Skeletal muscle tissue (tissue), 4 donors: ENCODE measurements around the gene YES1. TPM values are rescaled to one million over a fixed set of nuclear protein-coding genes. Genes with fewer than 3 reads are reported as not detected.
A peak's percentile ranks its signal among the peaks of the same experiment; 100 is the strongest.

ENCODE experiments used
- H3K27ac ChIP-seq: one replicate; pipeline ENCODE4 v1.7.0; 2013; ENCODE audit warnings: mild to moderate bottlenecking, low read depth, low read length, inconsistent platforms
- H3K27me3 ChIP-seq, 3 donors: one replicate each; pipeline ENCODE4 v1.7.0; 2013; ENCODE audit warnings: low read length in 3 of 3; ENCODE audit not compliant: control insufficient read depth in 3 of 3, insufficient read depth in 3 of 3
- H3K36me3 ChIP-seq, 3 donors: one replicate each; pipeline ENCODE4 v1.7.0; 2013; ENCODE audit warnings: low read length in 3 of 3; ENCODE audit not compliant: control insufficient read depth in 3 of 3, insufficient read depth in 3 of 3
- H3K4me1 ChIP-seq, 3 donors: one replicate each; pipeline ENCODE4 v1.7.0; 2013; ENCODE audit warnings: low read length in 3 of 3, mild to moderate bottlenecking in 3 of 3; ENCODE audit not compliant: control insufficient read depth in 3 of 3, insufficient read depth in 3 of 3
- H3K4me3 ChIP-seq, 3 donors: one replicate each; pipeline ENCODE4 v1.7.0; 2013; ENCODE audit warnings: low read length in 3 of 3
- H3K9ac ChIP-seq, 3 donors: one replicate each; pipeline ENCODE4 v1.7.0; 2013; ENCODE audit warnings: low read length in 3 of 3, mild to moderate bottlenecking in 3 of 3, moderate library complexity in 2 of 3, low read depth in 1 of 3
- H3K9me3 ChIP-seq, 3 donors: one replicate each; pipeline ENCODE4 v1.7.0; 2013; ENCODE audit warnings: low read length in 3 of 3; ENCODE audit not compliant: control insufficient read depth in 3 of 3
- total RNA-seq: library from RNA; depleted of rRNA; stranded (reverse); fragments of >200 nt; gene quantifications from one replicate; pipeline ENCODE4 v1.2.3, GENCODE V29; 2014
- donor health status: Osteomylitis.

The YES1 gene
- total RNA-seq, 1 donor from 2014 or later: 40.7 TPM

- no peak overlapping the region for H3K27ac ChIP-seq
- H3K4me3 ChIP-seq: no peak overlapping the region
- peaks cover 0 to 5% (median 0%) of the 10 kb centered on the region in 3 donors for H3K4me1 ChIP-seq
- no peaks in the 10 kb centered on the region for H3K9me3 ChIP-seq
- no peaks in the 10 kb centered on the region for H3K27me3 ChIP-seq
- H3K36me3 ChIP-seq: no peaks in the 10 kb centered on the region
- no peak overlapping the region for H3K9ac ChIP-seq
These were observed 14.0 kb upstream of the YES1 start for GRCh38 chr18:825891-826585.

- Histone ChIP-seq H3K27me3 (no peaks in the 10 kb centered on the region), H3K27ac (no peak overlapping the region), H3K4me1 (no peaks in the 10 kb centered on the region), H3K9me3 (no peaks in the 10 kb centered on the region), H3K9ac (no peak overlapping the region), H3K36me3 (no peaks in the 10 kb centered on the region), H3K4me3 (no peak overlapping the region)
These were observed 12.1 kb upstream of the YES1 start for GRCh38 chr18:824179-824578.

- H3K4me3 ChIP-seq: no peak overlapping the region
- no peaks in the 10 kb centered on the region for H3K27me3 ChIP-seq
- H3K9me3 ChIP-seq: no peaks in the 10 kb centered on the region
- no peaks in the 10 kb centered on the region for H3K4me1 ChIP-seq
- no peaks in the 10 kb centered on the region for H3K36me3 ChIP-seq
- H3K9ac ChIP-seq: no peak overlapping the region
- no peak overlapping the region for H3K27ac ChIP-seq
These were observed 8.6 kb upstream of the YES1 start for GRCh38 chr18:820591-821165.

DNA sequence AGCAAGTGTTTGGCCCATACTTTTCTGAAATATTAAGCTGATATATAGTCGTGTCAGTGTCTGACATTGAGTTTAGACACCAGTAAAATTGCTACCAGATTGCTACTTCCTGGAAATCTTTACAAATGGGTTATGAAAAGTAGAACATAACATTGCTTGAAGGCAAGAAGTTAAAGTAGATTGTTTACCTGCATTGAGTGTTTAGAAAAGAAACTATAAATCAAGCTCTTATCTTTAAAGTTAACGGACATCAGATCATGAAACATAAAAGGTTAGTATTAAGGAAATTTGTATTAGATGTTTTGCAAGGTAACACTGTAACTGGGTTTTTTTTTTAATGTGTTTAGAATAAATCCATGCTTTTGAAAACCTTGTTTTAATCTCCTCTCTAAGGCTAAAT, 4.8 kb upstream of the YES1 start:
- Histone ChIP-seq H3K9ac (peak overlapping the region in 1 of 3 donors; percentile 30), H3K27ac (no peak overlapping the region), H3K27me3 (no peaks in the 10 kb centered on the region), H3K9me3 (no peaks in the 10 kb centered on the region), H3K4me1 (peaks cover 0 to 6% (median 3%) of the 10 kb centered on the region in 3 donors), H3K4me3 (no peak overlapping the region), H3K36me3 (no peaks in the 10 kb centered on the region)

DNA sequence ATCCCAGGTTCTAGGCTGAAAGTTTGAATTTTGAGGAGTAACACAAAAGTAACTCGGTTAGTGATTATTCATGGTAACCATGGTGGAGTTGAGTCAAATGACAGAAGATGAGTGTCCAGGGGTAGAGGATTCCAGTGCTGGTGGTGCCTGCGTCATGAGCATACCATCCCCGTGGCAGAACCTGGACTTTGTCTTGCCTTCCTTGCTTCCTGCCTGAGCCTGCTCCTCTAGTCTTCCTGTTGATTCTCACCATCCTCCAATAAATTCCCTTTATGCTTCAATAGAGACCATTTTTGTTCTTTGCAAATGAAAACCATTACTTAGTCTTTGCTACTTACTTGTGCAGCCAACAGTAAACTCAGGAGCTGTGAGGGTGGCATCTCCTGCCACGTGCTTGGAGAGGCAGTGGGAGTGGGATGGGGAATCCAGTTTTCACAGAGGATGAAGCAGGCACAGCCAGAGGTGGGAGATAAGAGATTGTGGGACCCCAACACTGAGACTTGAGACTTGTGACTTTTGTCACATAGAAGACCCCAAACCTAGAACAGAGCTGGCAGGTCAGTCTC, 4.1 kb upstream of the YES1 start:
- no peaks in the 10 kb centered on the region for H3K36me3 ChIP-seq
- H3K9ac ChIP-seq: peak overlapping the region in 1 of 3 donors; percentile 30
- no peak overlapping the region for H3K27ac ChIP-seq
- H3K4me3 ChIP-seq: no peak overlapping the region
- H3K9me3 ChIP-seq: no peaks in the 10 kb centered on the region
- peaks cover 0 to 6% (median 3%) of the 10 kb centered on the region in 3 donors for H3K4me1 ChIP-seq
- H3K27me3 ChIP-seq: no peaks in the 10 kb centered on the region

DNA sequence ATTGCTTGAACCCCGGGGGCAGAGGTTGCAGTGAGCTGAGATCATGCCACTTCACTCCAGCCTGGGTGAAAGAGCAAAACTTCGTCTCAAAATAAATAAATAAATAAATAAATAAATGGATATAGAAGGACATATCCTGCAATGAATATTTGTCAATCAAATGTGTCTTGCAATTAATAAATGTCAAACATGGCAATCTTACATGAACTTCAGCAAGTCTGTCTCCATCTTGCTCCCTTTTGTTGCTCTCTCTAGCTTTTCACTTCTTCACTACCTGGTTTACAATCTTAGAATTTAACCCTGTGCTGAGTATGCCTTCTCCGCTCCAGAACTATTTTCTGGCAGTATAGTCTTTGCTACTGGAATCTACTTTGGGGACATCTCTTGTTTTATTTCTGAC, 3.3 kb upstream of the YES1 start:
- Histone ChIP-seq H3K4me3 (no peak overlapping the region), H3K36me3 (no peaks in the 10 kb centered on the region), H3K4me1 (peaks cover 2 to 9% (median 6%) of the 10 kb centered on the region in 3 donors), H3K9me3 (no peaks in the 10 kb centered on the region), H3K27me3 (no peaks in the 10 kb centered on the region), H3K9ac (no peak overlapping the region), H3K27ac (no peak overlapping the region)

DNA sequence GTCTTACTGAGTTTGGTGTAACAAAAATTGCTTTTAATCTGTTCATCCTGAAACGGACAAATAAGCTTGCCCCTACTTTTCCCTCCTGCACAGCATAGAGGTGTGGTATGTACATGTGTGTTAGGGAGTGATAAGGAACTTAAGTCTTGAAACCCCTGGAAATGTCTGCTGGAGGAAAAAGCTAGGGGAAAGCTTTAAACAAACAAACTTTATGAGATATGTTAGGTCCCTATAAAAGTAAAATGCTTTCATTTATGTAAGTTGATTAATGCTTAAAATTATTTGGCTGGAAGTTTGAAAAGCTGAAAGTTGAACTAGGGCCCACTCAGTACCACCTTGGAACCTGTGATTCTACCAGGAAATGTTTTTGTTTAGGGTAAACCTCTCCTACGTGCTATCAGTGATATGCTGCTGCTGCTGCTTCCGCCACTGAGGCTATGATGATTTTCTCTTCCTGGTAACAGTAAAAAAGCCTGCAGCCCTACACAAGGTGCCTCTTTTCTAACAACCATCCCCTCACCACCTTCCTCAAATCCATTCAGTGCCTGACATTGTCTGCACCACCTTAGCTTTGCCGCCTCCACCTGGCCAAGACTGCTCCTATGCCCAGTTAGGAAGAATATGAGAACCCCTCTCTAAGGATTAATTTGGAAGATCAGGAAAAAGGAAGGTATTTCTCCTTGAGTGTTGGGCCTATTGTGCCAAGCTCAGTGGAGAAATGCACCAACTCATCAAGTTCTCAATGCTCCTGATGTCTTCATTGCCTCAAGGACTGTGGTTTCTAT, 2.5 kb upstream of the YES1 start:
- H3K9ac ChIP-seq: no peak overlapping the region
- H3K4me3 ChIP-seq: no peak overlapping the region
- H3K27me3 ChIP-seq: no peaks in the 10 kb centered on the region
- H3K4me1 ChIP-seq: peaks cover 2 to 16% (median 6%) of the 10 kb centered on the region in 3 donors
- no peaks in the 10 kb centered on the region for H3K9me3 ChIP-seq
- no peak overlapping the region for H3K27ac ChIP-seq
- no peaks in the 10 kb centered on the region for H3K36me3 ChIP-seq

DNA sequence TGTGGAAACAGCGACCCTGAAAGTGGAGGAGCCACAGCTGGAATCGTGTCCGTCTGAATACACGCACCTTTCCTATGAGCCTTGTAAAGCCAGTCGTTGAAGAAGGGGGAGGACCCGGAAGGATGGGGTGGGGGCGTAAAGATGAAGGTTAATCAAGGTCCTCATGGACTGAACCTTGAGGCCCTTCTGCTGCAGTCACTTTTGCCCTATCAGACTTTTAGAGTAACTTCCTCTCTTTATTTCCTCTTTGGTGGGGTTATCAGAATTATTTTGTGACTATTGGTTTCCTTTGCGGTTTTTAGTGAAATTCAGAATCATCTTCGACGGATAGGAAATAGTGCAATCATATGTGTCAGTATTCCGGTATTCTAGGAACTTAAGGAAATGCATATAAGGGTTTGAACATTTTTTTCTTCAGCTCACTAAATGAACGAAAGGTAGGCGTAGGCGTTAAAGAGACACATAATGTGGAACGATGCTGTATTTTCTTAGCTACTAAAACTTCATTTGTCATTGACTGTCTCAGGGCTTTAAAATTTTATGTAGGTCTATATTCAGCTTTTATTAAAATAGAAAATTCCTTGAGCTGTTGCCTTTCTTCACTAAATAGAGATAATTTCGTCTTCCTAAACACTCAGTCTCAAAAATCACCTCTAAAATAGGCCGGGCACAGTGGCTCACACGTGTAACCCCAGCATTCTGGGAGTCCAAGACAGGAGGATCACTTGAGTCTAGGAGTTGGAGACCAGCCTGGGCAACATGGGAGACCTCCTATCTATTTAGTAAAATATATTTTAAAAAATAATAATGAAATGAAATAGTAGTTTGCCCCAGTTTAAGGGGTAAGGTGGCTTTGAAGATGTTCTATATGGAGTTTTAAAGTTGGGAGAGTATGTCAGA, 1.4 kb upstream of the YES1 start:
- H3K4me1 ChIP-seq: peaks cover 7 to 20% (median 8%) of the 10 kb centered on the region in 3 donors
- H3K36me3 ChIP-seq: no peaks in the 10 kb centered on the region
- peak overlapping the region; percentile 91 to 96 (median 96) for H3K9ac ChIP-seq
- H3K27ac ChIP-seq: peak overlapping the region; percentile 90
- H3K4me3 ChIP-seq: peak overlapping the region; percentile 75 to 87 (median 85)
- no peaks in the 10 kb centered on the region for H3K9me3 ChIP-seq
- H3K27me3 ChIP-seq: no peaks in the 10 kb centered on the region

- H3K9me3 ChIP-seq: no peaks in the 10 kb centered on the region
- no peaks in the 10 kb centered on the region for H3K27me3 ChIP-seq
- no peaks in the 10 kb centered on the region for H3K36me3 ChIP-seq
- H3K27ac ChIP-seq: peak overlapping the region; percentile 90
- H3K4me3 ChIP-seq: peak overlapping the region; percentile 75 to 87 (median 85)
- H3K4me1 ChIP-seq: peaks cover 13 to 29% (median 16%) of the 10 kb centered on the region in 3 donors
- peak overlapping the region; percentile 91 to 96 (median 96) for H3K9ac ChIP-seq
These were observed 532 bp upstream of the YES1 start for GRCh38 chr18:812376-813171.
